GM12878 (cell line): ENCODE measurements around the gene GALNT9. TPM values are rescaled to one million over a fixed set of nuclear protein-coding genes. Genes with fewer than 3 reads are reported as not detected.

Experiments
- ATAC-seq: fragments of 200-7000 bp; cut with Tn5 transposase; 3 replicates; pipeline ENCODE4 v1.9.1; 2020; ENCODE audit warnings: mild to moderate bottlenecking, moderate library complexity
- BruUV-seq: library from RNA; stranded (reverse); fragments of 400-500 nt; replicated peaks from 2 replicates; lab custom pipeline; 2021; lab: Mats Ljungman, UMichigan
- CTCF ChIA-PET: fragments of 300-600 bp; sonication (Branson Sonifier 250); formaldehyde crosslinking; extraction: SDS; loops from one replicate; lab custom pipeline; 2021; ENCODE audit warnings: inconsistent platforms; lab: Yijun Ruan, JAX
- POLR2A ChIA-PET: fragments of 350-600 bp; formaldehyde crosslinking; extraction: SDS; loops from one replicate; lab custom pipeline; 2021; ENCODE audit warnings: inconsistent platforms; lab: Charles Lee
- RAD21 ChIA-PET: fragments of 300-600 bp; sonication (Branson Sonifier 250); formaldehyde crosslinking; loops from one replicate; lab custom pipeline; 2023; ENCODE audit warnings: antibody characterized with exemption; ENCODE audit not compliant: unreplicated experiment; lab: Charles Lee
- SMC1A ChIA-PET: fragments of 300-600 bp; sonication (Branson Sonifier 250); formaldehyde crosslinking; loops from one replicate; lab custom pipeline; 2023; ENCODE audit not compliant: unreplicated experiment, uncharacterized antibody; lab: Charles Lee
- DNase-seq: peaks from one replicate; pipeline ENCODE4 v3.0.0-alpha.2; 2011; ENCODE audit warnings: low read depth, low spot score
- FAIRE-seq: peaks from 3 replicates; lab custom pipeline; 2011; peaks lifted over from hg19 to GRCh38; lab: Jason Lieb, UNC
- H2AFZ ChIP-seq: 2 replicates; pipeline ENCODE4 v1.6.0; 2011; ENCODE audit warnings: low read depth, low read length, control low read depth; ENCODE audit not compliant: control insufficient read depth
- H3K27ac ChIP-seq: 2 replicates; pipeline ENCODE4 v1.5.1; 2011; ENCODE audit warnings: control low read depth; ENCODE audit not compliant: control insufficient read depth, insufficient read depth
- H3K27me3 ChIP-seq, 2 experiments: replicated peaks in 1 of 2; 2 replicates each; pipeline versions ENCODE4 v1.6.0 to v1.6.1; 2011; ENCODE audit warnings: low read length in 1 of 2; ENCODE audit not compliant: control insufficient read depth in 2 of 2, insufficient read depth in 2 of 2
- H3K36me3 ChIP-seq, 2 experiments: 2 replicates each; pipeline ENCODE4 v1.5.1; 2011; ENCODE audit warnings: low read length in 1 of 2; ENCODE audit not compliant: control insufficient read depth in 2 of 2, insufficient read depth in 2 of 2
- H3K4me1 ChIP-seq: 2 replicates; pipeline ENCODE4 v1.6.1; 2011; ENCODE audit warnings: mild to moderate bottlenecking, low read length, moderate library complexity, mixed read lengths; ENCODE audit not compliant: control insufficient read depth, insufficient read depth
- H3K4me2 ChIP-seq: 2 replicates; pipeline ENCODE4 v1.6.0; 2011; ENCODE audit warnings: control low read depth; ENCODE audit not compliant: control insufficient read depth, insufficient read depth
- H3K4me3 ChIP-seq: fragments of 200-600 bp; sonication (generic); 2 replicates; pipeline ENCODE4 v1.5.1; 2016
- H3K79me2 ChIP-seq: 2 replicates; pipeline ENCODE4 v1.6.0; 2011; ENCODE audit warnings: low read length; ENCODE audit not compliant: control insufficient read depth, insufficient read depth
- H3K9ac ChIP-seq: 2 replicates; pipeline ENCODE4 v1.8.0; 2011; ENCODE audit warnings: low read length, control low read depth, mixed read lengths; ENCODE audit not compliant: control insufficient read depth, insufficient read depth
- H3K9me3 ChIP-seq: replicated peaks from 3 replicates; pipeline ENCODE4 v1.5.1; 2011; ENCODE audit warnings: mild to moderate bottlenecking, low read length; ENCODE audit not compliant: control insufficient read depth, insufficient read depth
- H4K20me1 ChIP-seq: 2 replicates; pipeline ENCODE4 v1.6.0; 2011; ENCODE audit not compliant: control insufficient read depth, insufficient read depth
- GATAD2B ChIP-seq: fragments of 450-650 bp; conservative IDR thresholded peaks from 2 replicates; pipeline ENCODE4 v1.6.1; 2017; ENCODE audit warnings: low read depth, mild to moderate bottlenecking, moderate library complexity
- HDGF ChIP-seq: fragments of 450-650 bp; IDR thresholded peaks from 2 replicates; pipeline ENCODE4 v1.6.1; 2016; ENCODE audit warnings: antibody characterized with exemption
- JUND ChIP-seq: IDR thresholded peaks from 2 replicates; pipeline ENCODE4 v1.6.1; 2012; ENCODE audit warnings: low read depth, mild to moderate bottlenecking, low read length, improper control_type of control experiment, moderate library complexity
- NR2F1 ChIP-seq: fragments of 450-650 bp; conservative IDR thresholded peaks from 2 replicates; pipeline ENCODE4 v1.6.1; 2017; ENCODE audit warnings: mild to moderate bottlenecking
- POLR2A ChIP-seq: IDR thresholded peaks from 2 replicates; pipeline ENCODE4 v1.6.1; 2011; ENCODE audit warnings: low read depth, mild to moderate bottlenecking, low read length
- WGBS: methylation state at CpG from one replicate; pipeline ENCODE4 v1.1.6; 2016; ENCODE audit warnings: low lambda C conversion rate; ENCODE audit not compliant: insufficient replicate concordance, insufficient coverage; ENCODE audit errors: missing lambda C conversion rate; 5-methylcytosine and 5-hydroxymethylcytosine counted together
- in situ Hi-C: fragments of 300-500 bp; cut with MboI; formaldehyde crosslinking; loops from 9 replicates; pipeline ENCODE4 v1.14.3; 2018; ENCODE audit warnings: mixed read lengths
- intact Hi-C: fragments of 100-400 bp; cut with micrococcal nuclease; formaldehyde crosslinking; loops from one replicate; pipeline ENCODE4 v1.14.2; 2022; ENCODE audit not compliant: unreplicated experiment
- polyA plus RNA-seq, 11 experiments: library from polyadenylated mRNA; depleted of rRNA in 4 of 11; unstranded in 6 of 11; stranded (reverse) in 5 of 11; fragments of >200 nt; fragmentation: Nextera tagmentation in 4 of 11; fragmentation: Illumina TruSeq in 1 of 11; extraction: Ambion mirVana in 4 of 11; extraction: Trizol in 1 of 11; gene quantifications; 1 replicate in 1 of 11; 2 replicates in 10 of 11; pipeline versions ENCODE4 v1.2.1 to v1.2.3, GENCODE V29; 2011 to 2016; ENCODE audit warnings: inconsistent platforms in 2 of 11, missing spikeins in 2 of 11, low read depth in 1 of 11
- total RNA-seq, 4 experiments: library from RNA; depleted of rRNA in 3 of 4; stranded (reverse); fragments of >200 nt in 3 of 4; fragmentation: Illumina TruSeq in 1 of 4; extraction: Trizol in 1 of 4; gene quantifications; 2 replicates each; pipeline versions ENCODE4 v1.2.1 to v1.2.3, GENCODE V29; 2013 to 2021
- TF ChIP-seq, protein P1 (sequence below): fragments of 450-650 bp; formaldehyde crosslinking; IDR thresholded peaks from 2 replicates; pipeline ENCODE4 v1.4.0; 2020; ENCODE audit warnings: mild to moderate bottlenecking, moderate library complexity

The GALNT9 gene
- total and polyA plus RNA-seq, 10 of the 15 experiments (the other 5 are each of a cell fraction or from before 2014, with no cell fraction given): 0.04 TPM; not detected in 9

DNA sequence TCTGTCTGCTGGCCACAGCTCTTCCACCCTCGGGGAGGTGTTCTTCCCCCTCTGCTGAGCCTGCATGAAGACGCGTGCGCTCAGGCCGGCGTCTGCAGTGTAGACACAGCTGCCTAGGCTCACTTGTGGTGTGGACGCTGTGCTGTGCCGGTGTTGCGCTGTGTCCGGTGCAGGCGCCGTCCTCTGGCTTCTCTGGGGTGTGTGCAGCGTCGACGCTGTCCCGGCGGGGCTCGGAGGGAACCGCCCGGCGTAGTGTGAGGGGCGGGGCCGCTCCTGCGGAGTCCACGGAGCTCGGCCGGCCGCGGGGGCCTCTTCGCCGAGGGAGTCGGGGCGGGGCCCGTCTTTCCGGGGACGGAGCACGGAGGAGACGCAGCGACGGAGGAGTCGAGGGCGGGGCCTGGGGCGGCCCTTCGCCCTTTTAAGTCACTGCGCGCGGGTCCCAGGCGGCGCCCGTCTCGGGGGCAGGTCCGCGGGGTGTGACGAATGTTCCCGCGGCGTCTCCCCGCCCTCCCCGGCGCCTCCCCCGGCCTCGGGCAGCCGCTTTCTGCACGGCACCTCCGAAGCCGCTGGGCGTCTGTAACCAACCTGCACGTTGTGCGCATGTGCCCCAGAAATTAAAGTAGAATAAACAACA lies 139.9 kb downstream of the GALNT9 start:
- H3K9ac ChIP-seq: no peak overlapping the region
- no TSS peak for BruUV-seq
- intact Hi-C loops: no loop called here
- H3K79me2 ChIP-seq: no peaks in the 10 kb centered on the region
- no peak overlapping the region for H3K27ac ChIP-seq
- no peaks in the 10 kb centered on the region for H3K36me3 ChIP-seq
- 5% methylated on average over 29 of the region's 69 CpGs for WGBS
- POLR2A ChIA-PET: no interaction called here
- H3K9me3 ChIP-seq: peaks cover 2% of the 10 kb centered on the region; the same call in 2 of the 3 replicates
- peak; percentile 44 for FAIRE-seq
- ATAC-seq: peak; percentile 93
- SMC1A ChIA-PET: no interaction called here
- in situ Hi-C loops: no loop called here
- H3K4me2 ChIP-seq: peak overlapping the region; percentile 94
- H3K4me3 ChIP-seq: peak overlapping the region; percentile 71; the same call in 1 of the 2 replicates
- DNase-seq: peak; percentile 31
- peak overlapping the region; percentile 79 for H2AFZ ChIP-seq
- RAD21 ChIA-PET: no interaction called here
- TF ChIP-seq POLR2A (peak; percentile 35; the same call in 1 of the 2 replicates), HDGF (no peak), NR2F1 (no peak), JUND (no peak)
- peaks cover 0 to 2% of the 10 kb centered on the region in 2 experiments; a peak in 1 of 4 replicates for H3K27me3 ChIP-seq
- CTCF ChIA-PET: no interaction called here
- H4K20me1 ChIP-seq: no peaks in the 10 kb centered on the region
- H3K4me1 ChIP-seq: no peaks in the 10 kb centered on the region

DNA sequence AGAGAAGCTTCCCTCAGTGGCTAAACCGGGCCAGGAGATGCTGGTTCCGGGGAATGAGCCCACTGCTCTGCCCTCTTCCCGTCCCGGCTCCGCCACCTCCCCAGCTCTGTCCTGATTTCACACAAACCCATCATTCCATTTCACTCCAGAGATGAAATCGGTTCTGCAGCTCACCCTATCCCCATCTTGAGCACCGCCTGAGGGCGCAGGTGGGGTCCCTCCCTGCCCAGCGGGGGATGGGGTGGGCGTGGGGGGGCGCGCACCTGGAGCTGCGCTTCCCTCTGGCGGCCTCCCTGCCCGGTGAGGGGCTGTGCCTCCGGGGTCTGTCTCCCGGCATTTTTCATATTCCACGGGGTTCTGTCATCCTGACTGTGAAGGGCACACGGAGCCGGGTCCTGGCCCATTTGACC lies 140.5 kb downstream of the GALNT9 start:
- TF ChIP-seq, protein P1, sequence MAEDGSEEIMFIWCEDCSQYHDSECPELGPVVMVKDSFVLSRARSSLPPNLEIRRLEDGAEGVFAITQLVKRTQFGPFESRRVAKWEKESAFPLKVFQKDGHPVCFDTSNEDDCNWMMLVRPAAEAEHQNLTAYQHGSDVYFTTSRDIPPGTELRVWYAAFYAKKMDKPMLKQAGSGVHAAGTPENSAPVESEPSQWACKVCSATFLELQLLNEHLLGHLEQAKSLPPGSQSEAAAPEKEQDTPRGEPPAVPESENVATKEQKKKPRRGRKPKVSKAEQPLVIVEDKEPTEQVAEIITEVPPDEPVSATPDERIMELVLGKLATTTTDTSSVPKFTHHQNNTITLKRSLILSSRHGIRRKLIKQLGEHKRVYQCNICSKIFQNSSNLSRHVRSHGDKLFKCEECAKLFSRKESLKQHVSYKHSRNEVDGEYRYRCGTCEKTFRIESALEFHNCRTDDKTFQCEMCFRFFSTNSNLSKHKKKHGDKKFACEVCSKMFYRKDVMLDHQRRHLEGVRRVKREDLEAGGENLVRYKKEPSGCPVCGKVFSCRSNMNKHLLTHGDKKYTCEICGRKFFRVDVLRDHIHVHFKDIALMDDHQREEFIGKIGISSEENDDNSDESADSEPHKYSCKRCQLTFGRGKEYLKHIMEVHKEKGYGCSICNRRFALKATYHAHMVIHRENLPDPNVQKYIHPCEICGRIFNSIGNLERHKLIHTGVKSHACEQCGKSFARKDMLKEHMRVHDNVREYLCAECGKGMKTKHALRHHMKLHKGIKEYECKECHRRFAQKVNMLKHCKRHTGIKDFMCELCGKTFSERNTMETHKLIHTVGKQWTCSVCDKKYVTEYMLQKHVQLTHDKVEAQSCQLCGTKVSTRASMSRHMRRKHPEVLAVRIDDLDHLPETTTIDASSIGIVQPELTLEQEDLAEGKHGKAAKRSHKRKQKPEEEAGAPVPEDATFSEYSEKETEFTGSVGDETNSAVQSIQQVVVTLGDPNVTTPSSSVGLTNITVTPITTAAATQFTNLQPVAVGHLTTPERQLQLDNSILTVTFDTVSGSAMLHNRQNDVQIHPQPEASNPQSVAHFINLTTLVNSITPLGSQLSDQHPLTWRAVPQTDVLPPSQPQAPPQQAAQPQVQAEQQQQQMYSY (CRISPR knock-in tag): no peak
- no peak for TF ChIP-seq GATAD2B
- Histone ChIP-seq H3K4me2 (peak overlapping the region; percentile 94), H3K27ac (no peak overlapping the region), H3K9me3 (peaks cover 2% of the 10 kb centered on the region; the same call in 2 of the 3 replicates), H3K79me2 (no peaks in the 10 kb centered on the region), H3K4me1 (no peaks in the 10 kb centered on the region), H2AFZ (peak overlapping the region; percentile 79), H3K36me3 (no peaks in the 10 kb centered on the region), H4K20me1 (no peaks in the 10 kb centered on the region), H3K4me3 (peak overlapping the region; percentile 71; the same call in 1 of the 2 replicates), H3K9ac (no peak overlapping the region), H3K27me3 (peaks cover 0 to 2% of the 10 kb centered on the region in 2 experiments; a peak in 2 of 4 replicates)
- RAD21 ChIA-PET: no interaction called here
- SMC1A ChIA-PET: no interaction called here
- in situ Hi-C loops (no loop called here), intact Hi-C loops (no loop called here)
- POLR2A ChIA-PET: no interaction called here
- no TSS peak for BruUV-seq
- DNase-seq (no peak), FAIRE-seq (no peak), ATAC-seq (no peak)
- WGBS: 56% methylated on average over 16 of the region's 20 CpGs
- CTCF ChIA-PET: no interaction called here
